SIG-M5 (cell line): ENCODE measurements around the gene AVL9.

Experiments used
- DNase-seq: peaks from one replicate; lab custom pipeline; 2025; lab: John Stamatoyannopoulos, UW

The AVL9 gene

DNA sequence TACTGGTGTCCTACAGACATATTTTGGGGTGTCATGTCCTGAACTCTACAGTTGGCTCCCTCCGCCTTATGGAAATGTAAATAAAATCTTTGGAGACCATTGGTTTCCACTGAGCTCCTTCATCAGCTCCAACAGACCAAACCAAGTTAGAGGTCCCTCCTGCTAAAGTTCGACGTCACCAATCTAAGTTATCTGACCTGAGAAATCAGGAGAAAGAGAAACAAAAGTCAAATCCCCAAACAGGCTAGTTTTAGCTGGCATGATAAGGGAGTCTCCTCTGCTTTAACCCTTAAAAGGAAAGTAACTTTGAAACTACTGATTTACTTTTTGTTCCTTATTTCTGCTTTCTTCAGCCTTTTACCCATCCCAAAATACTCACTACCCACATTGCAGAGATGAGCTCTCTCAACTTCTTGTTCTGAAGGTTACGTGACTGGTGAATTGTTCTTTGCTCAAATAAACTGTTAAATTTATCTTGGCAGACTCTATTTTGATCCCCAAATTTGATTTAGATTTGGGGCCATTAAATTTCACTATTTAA lies 39.9 kb downstream of the AVL9 start:
- no peak for DNase-seq

DNA sequence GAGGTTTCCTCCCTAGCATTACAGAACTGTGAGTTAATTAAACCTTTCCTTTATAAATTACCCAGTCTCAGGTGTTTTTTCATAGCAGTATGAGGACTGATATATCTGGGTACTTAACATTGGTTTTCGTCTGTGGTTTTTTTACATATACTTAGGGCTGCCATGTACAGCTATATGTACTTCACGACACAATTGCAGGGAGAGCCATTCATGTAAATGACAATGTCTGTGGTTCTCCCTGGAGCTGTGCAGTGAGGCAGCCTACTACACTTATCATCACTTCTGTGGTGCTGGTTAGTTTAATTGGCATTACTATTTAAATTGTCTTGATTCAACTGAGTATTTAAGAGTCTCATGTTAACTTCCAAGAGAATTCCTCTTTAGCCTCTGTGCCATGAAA lies 40.7 kb downstream of the AVL9 start:
- no peak for DNase-seq

DNA sequence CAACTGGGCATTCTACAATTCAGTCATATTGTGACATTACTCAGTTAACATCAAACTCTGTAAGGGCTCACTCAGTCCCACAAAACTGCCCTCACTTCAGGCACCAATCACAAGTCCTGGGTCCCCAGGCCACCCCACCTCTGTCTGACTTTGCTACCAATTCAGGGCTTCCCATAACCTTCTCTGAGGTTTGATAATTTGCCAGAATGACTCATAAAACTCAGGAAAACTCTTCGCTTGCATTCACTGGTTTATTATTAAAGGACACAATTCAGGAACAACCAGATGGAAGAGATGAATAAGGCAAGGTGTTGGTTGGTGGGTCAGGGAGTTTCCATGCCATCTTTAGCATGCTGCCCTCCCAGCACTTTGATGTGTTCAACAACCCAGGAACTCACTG lies 41.3 kb downstream of the AVL9 start:
- DNase-seq: no peak

DNA sequence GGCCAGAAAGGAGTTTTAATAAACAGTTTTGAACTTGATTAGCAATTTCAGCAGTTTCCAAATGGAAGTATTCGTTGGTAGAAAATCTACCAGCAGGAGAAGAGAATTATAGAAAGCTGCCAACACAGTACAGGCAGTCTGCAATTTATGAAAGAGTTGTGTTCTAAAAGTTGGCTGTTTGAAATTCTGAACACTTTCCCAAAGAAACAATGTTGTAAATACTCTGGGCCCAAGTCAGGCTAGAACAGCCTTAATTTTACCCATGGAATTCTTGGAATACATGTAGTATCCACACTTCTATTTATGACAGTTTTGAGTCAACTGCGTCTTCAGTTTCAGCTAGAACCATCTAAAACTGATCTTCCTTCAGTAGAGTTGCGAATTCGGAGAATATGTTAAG lies 42.5 kb downstream of the AVL9 start:
- DNase-seq: no peak

DNA sequence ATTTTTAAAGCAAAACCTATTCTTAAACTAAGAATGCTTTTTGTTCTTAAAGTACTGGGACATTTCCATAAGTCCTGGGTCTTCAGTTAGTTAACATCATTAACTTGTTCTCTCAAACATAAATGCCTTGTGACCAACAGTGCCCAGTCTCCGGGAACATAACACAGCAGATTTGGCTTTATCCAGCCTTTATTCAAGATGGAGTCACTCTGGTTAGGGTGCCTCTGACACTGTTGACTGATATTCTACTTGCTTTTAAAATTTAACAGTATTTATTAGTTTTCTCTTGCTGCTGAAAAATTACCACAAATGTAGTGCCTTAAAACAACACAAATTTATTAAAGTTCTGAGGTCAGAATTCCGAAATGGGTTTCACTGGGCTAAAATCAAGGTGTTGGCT lies 44.1 kb downstream of the AVL9 start:
- DNase-seq: no peak

- DNase-seq: no peak
Observed at GRCh38 chr7:32539919-32540531, 44.7 kb downstream of the AVL9 start.

DNA sequence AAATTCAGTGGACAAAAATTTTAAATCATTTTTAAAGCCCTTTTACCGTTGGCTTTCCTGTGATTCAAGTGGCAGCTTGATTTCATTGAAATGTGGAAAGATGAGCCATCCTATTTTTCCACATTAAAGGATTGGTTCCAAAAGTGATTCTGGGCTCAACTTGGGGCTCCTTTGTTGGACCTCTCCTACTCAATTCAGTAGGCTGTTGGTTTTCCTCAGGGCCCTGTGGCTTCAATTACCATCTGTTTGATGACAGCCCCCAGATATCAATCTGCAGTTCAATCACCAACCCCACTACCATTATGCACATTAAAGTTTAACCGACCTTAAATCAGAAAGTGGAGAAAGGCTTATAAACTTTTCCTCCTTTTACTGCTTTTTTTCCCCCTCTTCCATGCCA lies 47.3 kb downstream of the AVL9 start:
- no peak for DNase-seq

- no peak for DNase-seq
Observed at GRCh38 chr7:32559480-32559879, 64.2 kb downstream of the AVL9 start.

- DNase-seq: no peak
Observed at GRCh38 chr7:32560075-32560474, 64.8 kb downstream of the AVL9 start.

- DNase-seq: no peak
Observed at GRCh38 chr7:32561613-32562012, 66.3 kb downstream of the AVL9 start.

DNA sequence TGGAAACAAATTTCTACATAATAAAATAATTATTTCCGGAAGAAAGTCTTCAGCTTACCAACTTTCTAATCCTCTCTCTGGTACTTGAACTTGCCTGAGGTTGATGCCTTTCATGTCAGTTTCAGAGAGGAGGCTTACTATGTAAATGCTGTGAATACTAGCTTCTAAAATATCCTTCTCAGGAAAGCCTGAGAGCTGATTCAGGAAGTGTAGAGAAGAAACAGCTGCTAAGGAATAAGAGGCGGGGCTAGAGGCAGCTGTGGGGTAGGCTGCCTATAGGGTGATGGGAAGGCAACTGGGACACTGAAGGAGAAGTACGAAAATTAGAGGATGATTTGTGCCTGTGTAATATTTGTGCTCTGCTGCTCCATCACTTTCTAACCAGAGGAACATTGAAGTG lies 69.3 kb downstream of the AVL9 start:
- no peak for DNase-seq

DNA sequence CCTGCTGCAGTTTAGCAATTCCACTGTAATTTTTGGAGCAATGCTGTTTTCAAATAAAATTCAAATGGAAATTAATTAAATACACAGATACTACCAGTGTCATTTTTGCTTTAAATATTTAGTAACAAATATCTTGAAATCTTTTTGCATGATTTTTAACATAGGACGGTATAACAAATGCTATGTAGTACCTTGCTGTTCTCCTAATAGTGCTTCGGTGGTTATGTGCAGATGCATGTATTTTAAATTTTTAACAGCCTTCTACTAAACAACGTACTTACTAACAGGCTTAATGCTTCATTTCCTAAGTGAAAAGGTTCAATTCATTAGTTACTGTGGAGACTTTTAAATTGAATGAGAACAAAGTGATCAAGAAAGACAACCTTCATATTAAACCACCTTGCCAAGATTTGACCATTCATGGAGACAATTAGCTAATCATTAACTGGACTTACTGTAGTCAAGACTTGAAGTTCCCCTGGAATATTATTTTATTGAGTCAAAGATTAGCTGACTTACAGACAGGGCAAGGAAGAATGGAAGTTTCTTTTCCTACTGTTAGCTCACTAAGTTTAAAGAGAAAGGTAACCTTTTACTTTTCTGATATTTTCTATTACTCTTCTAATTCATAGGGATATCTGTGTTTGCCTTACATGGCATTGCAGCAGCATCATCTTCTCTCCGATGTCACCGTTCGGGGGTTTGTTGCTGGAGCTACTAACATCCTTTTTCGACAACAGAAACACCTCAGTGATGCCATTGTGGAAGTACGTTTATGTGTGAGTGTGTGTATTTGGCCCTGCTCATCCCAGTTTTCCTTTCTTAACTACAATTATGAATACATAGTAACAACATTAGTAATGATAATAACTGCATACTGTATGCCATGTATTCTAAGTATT lies 74.3 kb downstream of the AVL9 start:
- no peak for DNase-seq

- DNase-seq: no peak
Observed at GRCh38 chr7:32573110-32573687, 77.9 kb downstream of the AVL9 start.

DNA sequence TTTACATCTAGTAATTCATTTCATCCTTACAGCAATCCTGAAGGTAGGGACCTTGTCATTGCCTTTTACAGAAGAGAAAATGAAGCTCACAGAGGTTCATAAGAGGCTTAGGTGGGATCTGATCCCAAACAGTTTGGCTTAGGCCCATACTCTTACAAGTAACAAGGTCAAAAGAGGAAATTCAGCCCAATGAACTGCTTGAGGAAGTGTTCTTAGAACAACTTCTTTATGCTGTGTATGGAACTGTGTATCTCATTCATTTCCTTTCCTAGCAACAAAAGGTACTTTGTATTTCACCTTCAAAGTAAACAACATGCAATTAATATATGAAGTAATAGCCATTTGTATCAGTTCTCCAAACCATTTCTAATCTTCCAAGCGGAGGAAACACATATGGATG lies 79.3 kb downstream of the AVL9 start:
- no peak for DNase-seq

DNA sequence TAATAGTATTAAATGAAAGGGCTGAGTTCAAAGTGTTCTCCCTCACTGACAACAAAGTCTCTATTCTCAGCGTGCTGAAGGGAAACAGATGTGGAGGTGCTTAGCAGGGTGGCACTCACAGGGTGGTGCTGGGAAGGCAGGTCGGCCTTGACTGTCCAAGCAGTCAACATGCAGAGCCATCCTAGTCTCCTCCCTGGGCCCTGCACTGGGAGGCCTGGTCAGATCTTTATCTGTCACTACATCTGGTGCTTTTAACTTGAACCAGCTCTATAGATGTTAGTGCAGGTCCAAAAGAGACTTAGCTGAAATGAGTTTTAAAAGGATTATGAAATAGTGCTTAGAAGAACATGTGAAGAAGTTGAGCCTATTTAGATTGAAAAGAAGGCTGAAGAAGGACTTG lies 82.1 kb downstream of the AVL9 start:
- no peak for DNase-seq

DNA sequence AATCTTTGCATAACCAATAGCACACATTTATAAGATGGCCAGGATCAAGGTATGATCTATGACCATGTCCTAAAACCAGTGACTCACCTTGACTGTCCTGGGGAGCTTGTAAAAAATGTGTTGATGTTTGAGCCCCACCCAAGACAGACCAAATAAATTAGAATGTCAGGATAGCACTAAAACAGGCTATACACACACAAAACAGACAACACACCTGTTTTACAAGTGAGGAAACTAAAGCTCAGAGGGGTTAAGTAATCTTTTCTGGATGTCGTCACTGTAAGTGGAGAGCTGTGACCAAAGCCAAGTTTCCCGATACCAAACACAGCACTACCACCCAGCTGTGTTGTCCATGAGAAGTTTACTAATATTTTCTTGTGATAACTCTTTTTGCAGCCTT lies 84.5 kb downstream of the AVL9 start:
- no peak for DNase-seq

GRCh38 chr7:32580646-32581045 lies 85.4 kb downstream of the AVL9 start:
- no peak for DNase-seq

- no peak for DNase-seq
Observed at GRCh38 chr7:32582036-32582435, 86.7 kb downstream of the AVL9 start.

- no peak for DNase-seq
Observed at GRCh38 chr7:32583791-32584190, 88.5 kb downstream of the AVL9 start.

- DNase-seq: peak; percentile 76
Observed at GRCh38 chr7:32586291-32587221, 91.3 kb downstream of the AVL9 start.

DNA sequence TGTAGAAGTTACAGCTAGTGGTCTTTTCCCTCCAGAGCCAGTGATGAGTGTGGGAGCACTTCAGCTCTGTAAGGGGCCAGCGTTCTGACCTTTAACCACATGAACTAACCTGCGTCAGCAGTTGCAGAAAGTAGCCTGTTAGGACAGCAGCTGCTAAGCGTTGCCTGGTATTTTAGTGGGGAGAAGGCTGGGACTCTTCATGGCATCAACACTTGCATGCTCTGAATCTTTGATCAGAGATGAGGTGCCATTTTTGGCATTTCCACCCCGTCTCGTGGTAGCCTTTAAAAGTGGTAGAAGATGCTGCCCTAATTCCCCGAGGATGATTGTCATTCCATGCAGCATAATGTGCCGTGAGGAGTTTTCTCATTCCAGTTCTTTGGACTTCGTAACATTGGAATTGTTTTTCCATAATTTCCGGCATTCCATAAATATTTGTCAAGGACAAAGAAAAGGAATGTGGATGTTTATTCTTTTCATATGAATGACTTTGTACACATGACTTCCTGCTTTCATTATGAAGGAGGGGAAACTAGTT lies 92.2 kb downstream of the AVL9 start:
- no peak for DNase-seq

DNA sequence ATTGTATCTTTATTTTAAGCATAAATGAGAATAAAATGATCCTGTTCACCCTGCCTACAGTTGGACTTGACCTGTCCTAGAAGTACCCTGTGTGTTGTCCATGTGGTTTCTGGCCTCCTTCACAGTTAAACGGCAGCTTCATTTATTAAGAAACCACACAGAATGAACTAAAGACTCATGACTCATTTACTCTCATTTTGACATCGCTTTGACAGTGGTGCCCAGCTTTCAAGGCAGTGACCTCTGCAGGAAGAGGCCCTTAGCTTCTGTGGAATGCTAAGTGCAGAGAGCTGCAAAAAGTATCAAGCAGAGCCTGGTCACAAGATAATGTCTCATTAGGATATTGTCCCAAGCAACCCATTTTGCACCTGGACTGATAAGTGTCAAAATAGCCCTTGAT lies 93.4 kb downstream of the AVL9 start:
- DNase-seq: peak; percentile 63
